GM21515 (cell line): ENCODE measurements around the gene SNU13.
"Not testable (repeated sequence)": the region's sequence is repeated elsewhere in the genome, so short reads cannot be mapped to it uniquely, and the experiment has no call there.

Experiments
- ATAC-seq: cut with Tn5 transposase; IDR thresholded peaks from one replicate; pipeline ENCODE4 v1.9.1; 2021; ENCODE audit not compliant: unreplicated experiment

Gene SNU13

GRCh38 chr22:41688365-41689211, at the start of gene SNU13:
Gene SNU13, minus strand, starts transcription at chr22:41688867. Its CDS starts 71 bp downstream, at chr22:41688796.
- peak; percentile 84 for ATAC-seq

- ATAC-seq = not testable (repeated sequence)
These were observed 44.6 kb upstream of the SNU13 start for GRCh38 chr22:41733241-41733640.

GRCh38 chr22:41732096-41732772, 43.6 kb upstream of the SNU13 start:
- ATAC-seq = no peak

GRCh38 chr22:41731609-41732008, 42.9 kb upstream of the SNU13 start:
- no peak for ATAC-seq

- ATAC-seq = no peak
These were observed 36.9 kb upstream of the SNU13 start for GRCh38 chr22:41725510-41726110.

- ATAC-seq = no peak
These were observed 33.8 kb upstream of the SNU13 start for GRCh38 chr22:41722496-41722895.

- no peak for ATAC-seq
These were observed 24.3 kb upstream of the SNU13 start for GRCh38 chr22:41713004-41713403.

GRCh38 chr22:41709341-41709740, 20.7 kb upstream of the SNU13 start:
- no peak for ATAC-seq

- ATAC-seq = no peak
These were observed 14.1 kb upstream of the SNU13 start for GRCh38 chr22:41702763-41703162.

- ATAC-seq = no peak
These were observed 11.4 kb upstream of the SNU13 start for GRCh38 chr22:41700108-41700364.

GRCh38 chr22:41699264-41700107, 10.8 kb upstream of the SNU13 start, which contains the start of gene MEI1:
Gene MEI1, plus strand, starts transcription at chr22:41699503. Its CDS starts 36 bp downstream, at chr22:41699539.
- ATAC-seq = no peak

- peak; percentile 54 for ATAC-seq
These were observed 8.6 kb upstream of the SNU13 start for GRCh38 chr22:41697126-41697775.

- no peak for ATAC-seq
These were observed 8.0 kb upstream of the SNU13 start for GRCh38 chr22:41696703-41697102.

- no peak for ATAC-seq
These were observed 6.5 kb upstream of the SNU13 start for GRCh38 chr22:41695211-41695610.

GRCh38 chr22:41690476-41690875, 1.8 kb upstream of the SNU13 start:
- ATAC-seq = no peak

- peak; percentile 9 for ATAC-seq
These were observed 734 bp downstream of the SNU13 start for GRCh38 chr22:41687901-41688364.

- not testable (repeated sequence) for ATAC-seq
These were observed 1.8 kb downstream of the SNU13 start for GRCh38 chr22:41686890-41687289.

GRCh38 chr22:41684194-41684593, 4.5 kb downstream of the SNU13 start:
- ATAC-seq = no peak

GRCh38 chr22:41683616-41684015, 5.1 kb downstream of the SNU13 start:
- ATAC-seq = no peak

GRCh38 chr22:41683052-41683451, 5.6 kb downstream of the SNU13 start:
- ATAC-seq = no peak
